Natural killer cell (primary cell): Measurements from ENCODE around the gene CCDC7. TPM values are rescaled to one million over a fixed set of nuclear protein-coding genes. Genes with fewer than 3 reads are reported as not detected.
"Not testable (repeated sequence)": the region's sequence is repeated elsewhere in the genome, so short reads cannot be mapped to it uniquely, and the experiment has no call there.

ENCODE experiments used
- ATAC-seq, 3 donors: fragments of 150-1000 bp in 2 of 3; fragments of 200-7000 bp in 1 of 3; cut with Tn5 transposase; 1 replicate in 1 of 3; 2 replicates in 2 of 3; pipeline ENCODE4 v1.10.0; 2021; ENCODE audit warnings: mild to moderate bottlenecking in 2 of 3, moderate library complexity in 2 of 3
- DNase-seq, 2 donors: peaks; one replicate each; pipeline versions ENCODE4 v3.0.0 to v3.0.0-alpha.2; 2013 to 2021; ENCODE audit warnings: mixed read lengths in 1 of 2
- H3K27ac ChIP-seq: one replicate; pipeline ENCODE4 v1.5.1; 2013; ENCODE audit warnings: mild to moderate bottlenecking, low read length
- H3K27me3 ChIP-seq: one replicate; pipeline ENCODE4 v1.6.1; 2013; ENCODE audit warnings: low read length; ENCODE audit not compliant: control insufficient read depth, insufficient read depth
- H3K36me3 ChIP-seq: one replicate; pipeline ENCODE4 v1.6.1; 2013; ENCODE audit warnings: low read length; ENCODE audit not compliant: control insufficient read depth, insufficient read depth
- H3K4me1 ChIP-seq: one replicate; pipeline ENCODE4 v1.6.1; 2013; ENCODE audit warnings: low read length; ENCODE audit not compliant: control insufficient read depth, insufficient read depth
- H3K4me3 ChIP-seq: one replicate; pipeline ENCODE4 v1.5.1; 2013; ENCODE audit warnings: low read length
- H3K9me3 ChIP-seq: one replicate; pipeline ENCODE4 v1.6.1; 2013; ENCODE audit warnings: low read length; ENCODE audit not compliant: control insufficient read depth, insufficient read depth
- H3K27ac Mint-ChIP-seq, 2 donors: one replicate each; pipeline ENCODE4 v1.8.0; 2022; ENCODE audit warnings: mild to moderate bottlenecking in 2 of 2, mixed read lengths in 2 of 2, moderate library complexity in 1 of 2
- H3K27me3 Mint-ChIP-seq, 2 donors: one replicate each; pipeline ENCODE4 v1.8.0; 2022; ENCODE audit warnings: low read depth in 2 of 2, mixed read lengths in 2 of 2
- H3K36me3 Mint-ChIP-seq: one replicate; pipeline ENCODE4 v1.8.0; 2022; ENCODE audit warnings: mixed read lengths
- H3K4me1 Mint-ChIP-seq, 2 donors: one replicate each; pipeline ENCODE4 v1.8.0; 2022; ENCODE audit warnings: mixed read lengths in 2 of 2
- H3K4me3 Mint-ChIP-seq: one replicate; pipeline ENCODE4 v1.8.0; 2022; ENCODE audit warnings: mild to moderate bottlenecking, moderate library complexity, mixed read lengths
- H3K9me3 Mint-ChIP-seq, 2 donors: one replicate each; pipeline ENCODE4 v1.8.0; 2022; ENCODE audit warnings: mixed read lengths in 2 of 2
- CTCF ChIP-seq: fragments of 200-600 bp; IDR thresholded peaks from one replicate; pipeline ENCODE4 v1.8.0; 2022; ENCODE audit warnings: antibody characterized with exemption
- WGBS: methylation state at CpG from one replicate; pipeline ENCODE4 v1.1.7; 2013; ENCODE audit warnings: missing lambda C conversion rate; ENCODE audit not compliant: insufficient coverage; 5-methylcytosine and 5-hydroxymethylcytosine counted together
- intact Hi-C: fragments of 100-400 bp; cut with micrococcal nuclease; formaldehyde crosslinking; loops from one replicate; pipeline ENCODE4 v1.14.2; 2022
- total RNA-seq, 4 donors: library from RNA; stranded (reverse); fragments of 120-200 nt in 1 of 4; gene quantifications; one replicate each; pipeline versions ENCODE4 v1.2.3 to v1.2.4, GENCODE V29; 2013 to 2022

The CCDC7 gene
- total RNA-seq, 3 donors from 2014 or later (not counting 1 experiment from before 2014, with no cell fraction given), result 39.0 to 51.1 (median 42.8) TPM

GRCh38 chr10:32901815-32902214 lies 455.9 kb downstream of the CCDC7 start:
- Mint-ChIP-seq H3K36me3 (no peaks in the 10 kb centered on the region), H3K4me1 (peaks cover 0 to 5% of the 10 kb centered on the region in 2 donors), H3K27ac (no peak overlapping the region), H3K4me3 (no peak overlapping the region), H3K27me3 (no peaks in the 10 kb centered on the region), H3K9me3 (no peaks in the 10 kb centered on the region)
- H3K4me1 ChIP-seq, result no peaks in the 10 kb centered on the region
- H3K27ac ChIP-seq, result no peak overlapping the region
- ATAC-seq, result no peak
- H3K9me3 ChIP-seq, result no peaks in the 10 kb centered on the region
- H3K36me3 ChIP-seq, result peaks cover 53% of the 10 kb centered on the region
- no peak for DNase-seq
- 97% methylated on average over 8 of the region's 9 CpGs for WGBS
- no peak overlapping the region for H3K4me3 ChIP-seq
- intact Hi-C loops, result no loop called here
- TF ChIP-seq CTCF, result no peak
- no peaks in the 10 kb centered on the region for H3K27me3 ChIP-seq

- Mint-ChIP-seq H3K9me3 (no peaks in the 10 kb centered on the region), H3K4me3 (no peak overlapping the region), H3K4me1 (peaks cover 0 to 5% of the 10 kb centered on the region in 2 donors), H3K36me3 (peaks cover 18% of the 10 kb centered on the region), H3K27me3 (no peaks in the 10 kb centered on the region), H3K27ac (no peak overlapping the region)
- H3K9me3 ChIP-seq, result no peaks in the 10 kb centered on the region
- DNase-seq, result no peak
- no peak for ATAC-seq
- H3K27me3 ChIP-seq, result no peaks in the 10 kb centered on the region
- intact Hi-C loops, result no loop called here
- H3K4me1 ChIP-seq, result no peaks in the 10 kb centered on the region
- H3K27ac ChIP-seq, result no peak overlapping the region
- TF ChIP-seq CTCF, result no peak
- WGBS, result 100% methylated on average over 3 of the region's 3 CpGs
- peaks cover 62% of the 10 kb centered on the region for H3K36me3 ChIP-seq
- H3K4me3 ChIP-seq, result no peak overlapping the region
Measured at GRCh38 chr10:32905466-32905865, 459.5 kb downstream of the CCDC7 start.

DNA sequence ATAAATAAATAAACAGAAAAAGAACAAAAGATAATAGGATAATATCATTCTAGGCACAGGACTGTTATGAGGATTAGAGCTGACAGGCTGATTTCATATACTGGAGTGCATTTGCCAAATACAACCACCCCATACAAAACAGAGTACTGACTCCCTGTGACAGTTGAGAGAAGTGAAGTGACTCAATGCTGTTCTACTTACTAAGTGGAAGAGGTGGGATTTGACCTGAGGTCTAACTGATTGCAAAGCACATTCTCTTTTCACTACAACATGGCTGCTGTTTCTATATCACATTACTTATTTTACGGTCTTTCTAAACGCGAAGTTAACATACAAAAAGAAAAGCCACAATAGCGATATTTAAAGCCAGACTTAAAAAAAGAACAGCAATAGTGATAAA lies 460.7 kb downstream of the CCDC7 start:
- no peaks in the 10 kb centered on the region for H3K9me3 Mint-ChIP-seq
- Histone ChIP-seq H3K27ac (no peak overlapping the region), H3K4me1 (no peaks in the 10 kb centered on the region), H3K27me3 (no peaks in the 10 kb centered on the region), H3K36me3 (peaks cover 69% of the 10 kb centered on the region), H3K4me3 (no peak overlapping the region), H3K9me3 (no peaks in the 10 kb centered on the region)
- no peaks in the 10 kb centered on the region for H3K27me3 Mint-ChIP-seq
- no peak overlapping the region for H3K4me3 Mint-ChIP-seq
- ATAC-seq (peak in 1 of 3 donors; percentile 55), DNase-seq (no peak)
- intact Hi-C loops, result no loop called here
- peaks cover 0 to 5% of the 10 kb centered on the region in 2 donors for H3K4me1 Mint-ChIP-seq
- WGBS, result 95% methylated on average over 4 of the region's 4 CpGs
- no peak overlapping the region for H3K27ac Mint-ChIP-seq
- H3K36me3 Mint-ChIP-seq, result peaks cover 22% of the 10 kb centered on the region
- TF ChIP-seq CTCF, result no peak

- H3K27ac Mint-ChIP-seq, result peak overlapping the region; percentile 1 to 22
- no peak for TF ChIP-seq CTCF
- Histone ChIP-seq H3K4me3 (no peak overlapping the region), H3K9me3 (no peaks in the 10 kb centered on the region), H3K27me3 (no peaks in the 10 kb centered on the region), H3K36me3 (peaks cover 53% of the 10 kb centered on the region), H3K27ac (no peak overlapping the region), H3K4me1 (no peaks in the 10 kb centered on the region)
- peaks cover 12 to 15% of the 10 kb centered on the region in 2 donors for H3K4me1 Mint-ChIP-seq
- 100% methylated on average over 1 of the region's 1 CpG for WGBS
- DNase-seq (no peak), ATAC-seq (no peak)
- no peaks in the 10 kb centered on the region for H3K9me3 Mint-ChIP-seq
- intact Hi-C loops, result no loop called here
- no peaks in the 10 kb centered on the region for H3K27me3 Mint-ChIP-seq
- peaks cover 23% of the 10 kb centered on the region for H3K36me3 Mint-ChIP-seq
- no peak overlapping the region for H3K4me3 Mint-ChIP-seq
Measured at GRCh38 chr10:32909456-32909855, 463.5 kb downstream of the CCDC7 start.

- H3K4me3 Mint-ChIP-seq, H3K27me3 ChIP-seq, H3K4me1 ChIP-seq, intact Hi-C loops, H3K4me3 ChIP-seq, H3K27ac ChIP-seq, H3K27me3 Mint-ChIP-seq, H3K27ac Mint-ChIP-seq, ATAC-seq, DNase-seq, H3K9me3 Mint-ChIP-seq, H3K9me3 ChIP-seq: not testable (repeated sequence)
- Mint-ChIP-seq H3K4me1 (peaks cover 17 to 20% of the 10 kb centered on the region in 2 donors), H3K36me3 (peaks cover 28% of the 10 kb centered on the region)
- WGBS, result 100% methylated on average over 1 of the region's 7 CpGs
- H3K36me3 ChIP-seq, result peaks cover 52% of the 10 kb centered on the region
Measured at GRCh38 chr10:32909970-32910369, 464.0 kb downstream of the CCDC7 start.
